Activated CD4-positive, alpha-beta T cell treated with anti-CD3 and anti-CD28 coated beads, Interleukin-2, amount 50 U/mL, for 24 hours (primary cell): Measurements from ENCODE around the gene SUN2.
A peak's percentile ranks its signal among the peaks of the same experiment; 100 is the strongest.

Experiments
- DNase-seq, 2 donors: peaks; one replicate each; pipeline ENCODE4 v3.0.0-alpha.2; 2020; ENCODE audit warnings: low read depth in 1 of 2, low spot score in 1 of 2

The SUN2 gene

DNA sequence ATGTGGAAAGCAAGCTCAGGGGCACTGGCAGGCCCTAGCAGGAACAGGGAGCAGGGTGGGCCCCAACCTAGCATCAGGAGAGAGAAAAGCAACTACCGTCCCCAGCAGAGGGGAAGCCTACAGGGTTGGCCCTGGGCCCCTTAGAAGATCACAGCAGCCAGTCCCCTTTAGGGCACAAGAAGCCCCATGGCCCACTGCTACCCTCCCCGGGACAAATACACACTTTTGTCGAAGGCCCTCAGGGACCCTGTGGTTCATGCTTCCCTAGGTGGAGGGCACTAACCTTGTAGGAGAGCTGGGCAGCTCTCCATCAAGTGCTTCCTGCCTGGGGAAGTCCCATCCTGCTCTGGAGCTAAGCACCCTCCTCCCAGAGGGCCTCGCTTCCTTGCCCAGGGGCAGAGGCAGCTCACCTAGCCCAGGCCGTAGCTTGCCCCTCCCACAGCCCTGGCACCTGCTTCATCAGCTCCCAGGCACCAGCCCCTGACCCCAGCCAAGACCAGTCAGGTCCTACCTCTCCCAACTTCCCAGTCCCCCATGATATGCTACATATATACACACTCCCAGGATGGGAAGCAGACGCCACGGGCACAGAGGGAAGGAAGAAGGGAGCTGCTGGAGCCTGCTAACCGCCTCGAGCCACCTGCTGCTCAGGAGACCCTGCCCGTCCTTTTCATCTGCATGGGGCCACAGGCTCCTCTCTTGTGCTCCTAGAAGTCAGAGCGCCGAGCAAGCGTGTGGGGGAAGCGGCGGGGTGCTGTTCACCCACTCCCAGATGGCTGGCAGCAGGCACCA is 20.1 kb downstream of the SUN2 start:
- no peak for DNase-seq

DNA sequence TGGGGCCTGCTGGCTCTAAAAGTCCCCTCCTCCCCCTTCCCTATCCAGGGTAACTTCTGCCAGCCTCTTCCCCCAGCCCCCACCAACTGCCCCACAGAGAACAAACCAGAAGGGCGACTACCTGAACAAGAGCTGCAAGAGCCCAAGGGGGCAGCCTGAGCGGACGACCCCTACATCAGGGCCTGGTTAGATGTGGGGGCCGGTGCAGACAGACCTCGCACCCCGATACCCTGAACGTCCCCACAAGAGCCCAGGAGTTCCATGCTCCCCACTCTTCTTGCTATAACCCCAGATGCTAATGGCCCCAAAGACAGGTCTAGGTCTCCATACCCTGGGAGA is 20.7 kb downstream of the SUN2 start:
- DNase-seq, result no peak

DNA sequence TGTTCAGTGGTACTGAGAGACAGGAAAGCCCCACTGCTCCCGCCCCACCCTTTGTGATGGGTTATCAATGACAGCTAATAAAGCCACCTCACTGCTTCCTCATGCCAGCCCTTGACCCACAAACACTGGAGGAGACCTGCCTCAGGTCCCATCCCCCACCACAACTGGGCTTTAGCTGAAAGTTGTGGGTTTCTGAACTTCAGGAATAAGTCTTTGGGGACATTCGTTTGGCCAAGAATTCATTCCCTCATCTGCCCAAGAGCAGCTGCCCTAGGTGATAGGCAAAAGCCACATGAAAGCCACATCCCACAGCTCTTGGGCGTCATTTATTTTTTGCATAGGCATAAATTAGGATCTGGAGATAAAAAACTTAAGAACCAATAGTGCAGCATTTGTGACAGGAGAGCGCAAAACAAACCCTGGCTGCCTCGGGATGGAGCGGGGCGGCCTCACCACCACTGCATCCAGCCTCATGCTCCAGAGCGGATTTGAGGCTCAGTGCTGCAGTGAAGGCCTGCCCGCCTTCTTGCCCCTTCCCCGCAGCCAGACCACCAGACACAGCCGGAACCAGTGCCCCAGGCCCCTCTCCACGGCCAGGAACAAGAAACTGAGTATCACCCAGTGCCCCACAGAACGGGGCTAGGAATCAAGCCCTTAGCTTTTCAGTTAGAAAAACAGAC is 21.2 kb downstream of the SUN2 start:
- no peak for DNase-seq

DNA sequence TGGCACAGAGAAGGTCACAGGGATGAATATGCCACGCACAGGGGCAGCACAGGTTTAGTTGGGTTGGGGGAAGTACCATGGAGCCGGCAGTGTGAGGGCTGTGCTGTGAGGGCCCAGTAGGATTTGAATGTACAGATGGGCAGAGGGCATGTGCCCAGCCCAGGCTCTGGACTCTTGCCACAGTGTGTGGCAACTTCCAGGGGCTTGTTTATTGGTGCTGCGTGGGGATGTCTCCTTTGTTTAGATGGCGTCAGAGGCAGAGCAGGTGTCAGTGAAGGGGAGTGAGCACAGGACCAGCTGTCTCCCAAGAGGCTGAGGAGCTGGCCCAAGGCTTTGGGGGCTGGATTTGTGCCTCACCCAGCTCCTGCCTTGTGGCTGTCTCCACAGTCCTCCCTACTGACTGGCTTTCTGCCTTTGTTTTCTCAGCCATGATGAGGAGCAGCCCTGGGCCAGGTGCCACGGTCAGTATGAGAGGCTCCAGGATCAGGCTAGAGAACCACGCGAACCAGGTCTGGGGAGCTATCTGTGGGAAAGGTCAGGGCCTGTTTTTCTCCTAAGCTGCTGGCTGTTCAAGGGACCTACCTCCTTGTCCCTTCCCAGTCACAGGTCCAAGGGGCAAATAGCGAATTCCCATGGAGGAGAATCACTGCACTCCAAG is 21.9 kb downstream of the SUN2 start:
- DNase-seq, result no peak

DNA sequence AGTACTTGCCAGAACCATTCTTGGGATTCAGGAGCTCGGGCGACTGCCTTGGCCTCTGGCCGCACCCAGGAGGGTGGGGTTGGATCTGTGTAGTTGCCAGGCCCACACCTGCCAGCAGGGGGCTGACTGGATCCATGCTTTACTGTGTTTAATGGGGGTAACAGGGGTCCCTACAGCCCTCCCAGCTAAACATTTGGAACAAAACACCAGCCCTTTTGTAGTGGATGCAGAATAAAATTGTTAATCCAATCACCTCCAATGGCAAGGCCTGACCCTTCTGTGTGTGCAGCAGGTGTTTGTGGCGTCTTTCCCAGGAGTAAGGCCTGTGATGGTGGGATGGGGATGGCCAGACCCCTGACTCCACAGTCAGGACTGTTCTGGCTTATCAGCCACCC is 22.5 kb downstream of the SUN2 start:
- DNase-seq, result peak in 1 of 2 donors; percentile 27

DNA sequence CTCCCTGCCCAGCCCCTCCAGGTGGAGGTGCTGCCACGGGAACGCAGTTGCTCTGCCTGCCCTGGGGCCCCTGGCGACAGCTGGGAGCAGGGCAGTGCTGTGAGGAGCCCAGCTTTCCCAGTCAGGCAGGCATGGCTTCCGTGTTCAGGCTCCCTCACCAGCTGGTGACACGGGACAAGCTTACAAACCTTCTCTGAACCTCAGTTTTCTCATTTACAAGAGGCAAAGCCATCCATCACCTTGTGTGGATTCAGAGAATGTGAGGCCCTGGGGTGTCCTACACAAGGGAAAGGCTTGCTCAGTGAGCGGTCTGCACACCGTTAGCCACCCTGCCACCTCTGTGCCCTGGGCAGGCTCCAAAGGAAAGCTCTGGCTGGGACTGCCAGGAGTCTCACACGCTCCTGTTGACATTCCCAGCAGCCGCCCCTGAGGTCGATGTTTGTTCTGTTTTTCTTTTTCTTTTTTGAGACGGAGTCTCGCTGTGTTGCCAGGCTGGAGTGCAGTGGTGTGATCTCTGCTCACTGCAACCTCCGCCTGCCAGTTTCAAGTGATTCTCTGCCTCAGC is 23.5 kb downstream of the SUN2 start:
- DNase-seq, result no peak

DNA sequence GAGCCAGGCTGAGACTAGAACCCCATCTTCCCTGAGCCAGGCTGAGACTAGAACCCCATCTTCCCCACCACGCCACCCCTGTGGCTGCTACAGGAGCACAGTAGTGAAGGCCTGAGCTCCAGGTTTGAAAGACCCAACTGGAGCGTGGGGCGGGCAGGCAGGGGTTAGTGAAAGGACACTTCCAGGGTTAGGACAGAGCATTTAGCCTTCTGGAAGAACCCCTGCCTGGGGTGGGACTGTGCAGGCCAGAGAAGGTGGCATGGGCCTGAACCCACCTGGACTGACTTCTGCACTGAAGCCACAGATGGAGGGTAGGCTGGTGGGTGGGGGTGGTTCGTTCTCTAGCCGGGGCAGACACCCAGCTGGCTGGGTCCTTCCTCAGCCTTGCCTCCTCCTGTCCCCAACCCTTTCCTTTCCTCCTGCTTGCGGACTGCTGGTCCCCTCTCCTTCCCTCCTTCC is 24.1 kb downstream of the SUN2 start:
- no peak for DNase-seq

DNA sequence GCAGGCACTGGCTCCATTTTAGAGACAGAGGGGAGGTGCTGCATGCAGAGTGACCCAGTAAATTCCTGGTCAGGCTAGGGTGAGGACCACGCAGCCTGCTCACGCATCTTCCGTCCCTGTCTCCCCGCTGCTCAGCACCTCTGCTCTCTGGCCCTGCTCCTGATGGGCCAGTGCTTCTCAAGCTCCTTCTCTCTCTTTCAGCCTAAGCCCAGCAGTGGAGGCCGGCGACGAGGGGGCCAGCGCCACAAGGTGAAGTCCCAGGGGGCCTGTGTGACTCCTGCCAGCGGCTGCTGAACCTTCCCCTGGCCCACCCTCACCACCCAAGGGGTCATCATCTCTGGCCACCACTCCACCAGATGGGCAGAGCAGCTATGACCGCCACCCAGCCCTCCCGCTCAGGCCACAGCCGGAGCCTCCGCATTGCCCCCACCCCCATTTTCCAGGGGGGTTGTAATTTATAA is 25.4 kb downstream of the SUN2 start:
- DNase-seq, result no peak

DNA sequence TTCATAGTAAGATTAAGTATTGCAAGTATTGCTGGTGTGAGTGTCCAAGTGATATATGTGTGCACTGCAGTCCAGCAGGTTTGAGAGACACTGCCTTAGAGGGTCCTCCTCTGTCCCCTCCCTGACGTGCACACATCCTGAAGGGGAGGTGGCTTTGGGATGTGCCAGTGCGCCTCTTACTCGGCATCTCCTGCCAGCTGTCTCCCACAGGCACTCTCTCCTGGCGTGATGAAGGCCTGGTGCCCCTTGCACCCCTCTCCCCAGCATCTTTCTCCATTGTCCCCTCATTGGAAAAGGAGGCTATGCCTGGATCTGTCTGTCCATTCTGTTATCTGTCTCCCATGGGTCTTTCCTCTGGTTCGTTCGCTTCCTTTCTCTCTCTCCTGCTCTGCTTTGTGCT is 25.9 kb downstream of the SUN2 start:
- DNase-seq, result no peak

DNA sequence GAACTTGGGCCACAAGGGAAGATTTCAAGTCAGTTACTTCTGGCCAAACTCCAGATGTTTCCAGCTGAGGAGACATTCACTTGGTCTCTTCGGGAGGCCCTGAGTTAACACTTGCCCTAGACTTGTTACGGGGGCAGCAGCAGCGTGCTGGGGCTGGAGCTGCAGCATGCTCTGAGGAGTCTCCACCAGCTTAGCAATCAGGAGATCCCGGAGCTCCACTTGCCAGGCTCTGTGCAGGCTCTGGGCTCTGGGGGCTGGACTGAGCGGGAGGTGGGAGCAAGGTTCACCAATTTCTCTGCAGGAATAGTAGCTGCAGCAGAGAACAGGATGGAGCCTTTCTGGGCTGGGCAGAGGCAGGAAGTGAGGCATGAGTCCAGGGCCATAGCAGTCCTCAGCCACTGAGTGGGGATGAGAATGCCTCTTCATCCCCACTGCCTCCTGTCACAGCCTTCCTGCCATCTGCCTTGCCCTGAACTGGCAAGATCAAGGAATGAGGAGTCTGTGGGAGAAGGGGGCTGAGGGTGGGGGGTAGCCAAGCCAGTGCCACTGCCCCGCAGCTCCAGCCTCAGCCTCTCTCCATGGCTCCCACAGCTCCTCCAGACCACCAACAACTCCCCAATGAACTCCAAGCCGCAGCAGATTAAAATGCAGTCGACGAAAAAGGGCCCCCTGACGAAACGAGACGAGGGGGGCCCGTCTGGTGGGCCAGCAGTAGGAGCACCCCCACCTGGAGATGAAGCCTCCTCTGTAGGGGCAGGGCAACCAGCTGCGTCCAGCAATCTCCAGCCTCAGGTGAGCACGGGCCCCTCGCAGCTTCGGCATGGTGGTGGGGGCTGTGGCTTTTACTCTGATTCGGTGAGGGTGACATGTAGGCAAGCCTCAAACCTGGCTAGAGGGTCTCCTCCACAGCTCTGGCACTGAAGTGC is 26.7 kb downstream of the SUN2 start:
- DNase-seq, result no peak

DNA sequence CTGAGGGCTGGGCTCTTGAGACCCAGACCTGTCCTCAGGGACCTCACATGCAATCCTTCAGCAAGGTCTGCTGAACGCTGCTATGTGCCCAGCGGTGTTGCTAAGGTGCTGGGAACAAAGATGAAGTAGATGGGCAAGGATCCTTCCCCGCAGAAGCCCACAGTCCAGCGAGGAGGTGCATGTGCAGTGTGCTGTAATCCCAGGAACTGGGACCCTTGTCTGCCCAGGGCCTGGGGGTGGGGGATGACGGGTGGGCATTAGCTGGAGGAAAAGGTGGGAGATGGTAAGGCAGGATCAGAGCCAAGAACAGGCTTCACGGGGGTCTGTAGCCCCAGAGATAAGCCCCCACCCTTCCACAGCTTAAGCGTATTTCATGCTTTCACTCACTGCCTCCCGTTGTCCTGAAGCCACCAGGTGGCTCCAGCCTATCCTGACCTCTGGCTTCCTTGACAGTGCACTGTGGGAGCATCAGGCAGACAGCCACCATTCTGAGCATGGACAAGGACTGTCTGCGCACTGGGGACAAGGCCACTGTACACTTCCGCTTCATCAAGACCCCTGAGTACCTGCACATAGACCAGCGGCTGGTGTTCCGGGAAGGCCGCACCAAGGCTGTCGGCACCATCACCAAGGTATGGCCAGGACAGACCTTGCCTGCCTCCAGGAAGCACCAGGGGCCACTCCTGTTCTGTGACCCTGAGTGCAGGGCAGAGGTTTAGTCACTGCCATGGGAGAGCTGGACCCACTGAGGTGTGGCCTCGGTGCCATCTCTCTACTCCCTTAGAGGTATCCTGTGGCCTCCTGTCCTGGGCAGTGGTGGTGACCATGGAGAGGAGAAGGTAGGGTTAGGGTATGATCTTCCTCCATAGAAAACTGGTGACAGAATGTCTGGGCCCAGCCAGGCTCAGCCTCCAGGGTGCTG is 28.0 kb downstream of the SUN2 start:
- DNase-seq, result no peak

DNA sequence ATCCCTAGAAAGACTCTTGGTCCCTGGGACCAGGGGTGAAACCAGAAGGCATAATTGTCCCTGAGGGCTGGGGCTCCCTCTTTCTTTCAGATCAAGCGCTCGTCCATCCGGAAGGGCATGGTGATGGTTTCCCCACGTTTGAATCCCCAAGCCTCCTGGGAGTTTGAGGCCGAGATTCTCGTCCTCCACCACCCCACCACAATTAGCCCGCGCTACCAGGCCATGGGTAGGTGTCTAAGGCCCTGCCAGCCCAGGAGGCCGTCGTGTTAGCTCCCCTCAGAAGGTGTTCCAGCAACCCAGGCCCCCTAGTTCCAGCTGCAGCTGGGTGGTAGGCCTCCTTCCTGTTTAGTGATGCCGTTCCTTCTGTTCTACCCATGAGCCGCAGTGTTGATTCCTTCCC is 28.7 kb downstream of the SUN2 start:
- no peak for DNase-seq

DNA sequence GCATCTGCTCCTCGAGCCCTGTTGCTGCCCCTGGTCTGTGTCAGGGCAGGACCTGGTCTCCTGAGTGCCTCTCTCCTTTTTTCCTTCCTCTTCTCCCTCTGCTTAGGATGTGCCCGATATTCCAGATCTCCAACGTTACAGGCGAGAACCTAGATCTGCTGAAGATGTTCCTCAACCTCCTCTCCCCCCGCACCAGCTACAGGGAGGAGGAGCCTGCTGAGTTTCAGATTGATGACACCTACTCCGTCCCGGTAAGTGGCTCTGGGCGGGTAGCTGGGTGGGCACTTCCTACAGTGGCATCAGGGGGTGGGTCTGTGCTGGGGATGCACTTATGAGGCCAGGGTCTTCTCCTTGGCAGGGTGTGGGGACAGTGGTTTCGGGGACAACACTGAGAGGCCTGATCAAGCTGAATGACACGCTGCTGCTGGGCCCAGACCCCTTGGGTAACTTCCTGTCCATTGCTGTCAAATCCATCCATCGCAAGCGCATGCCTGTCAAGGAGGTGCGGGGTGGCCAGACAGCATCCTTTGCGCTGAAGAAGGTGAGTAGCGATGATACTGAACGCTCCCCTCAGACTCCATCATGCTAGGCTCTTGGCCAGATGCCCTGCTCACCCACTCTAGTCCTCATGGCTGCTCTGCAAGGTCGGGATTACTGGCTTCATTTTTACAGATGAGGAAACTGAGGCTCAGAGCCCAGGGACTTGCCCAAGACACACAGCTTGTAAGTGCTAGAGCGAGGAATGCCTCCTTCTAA is 29.7 kb downstream of the SUN2 start:
- no peak for DNase-seq

DNA sequence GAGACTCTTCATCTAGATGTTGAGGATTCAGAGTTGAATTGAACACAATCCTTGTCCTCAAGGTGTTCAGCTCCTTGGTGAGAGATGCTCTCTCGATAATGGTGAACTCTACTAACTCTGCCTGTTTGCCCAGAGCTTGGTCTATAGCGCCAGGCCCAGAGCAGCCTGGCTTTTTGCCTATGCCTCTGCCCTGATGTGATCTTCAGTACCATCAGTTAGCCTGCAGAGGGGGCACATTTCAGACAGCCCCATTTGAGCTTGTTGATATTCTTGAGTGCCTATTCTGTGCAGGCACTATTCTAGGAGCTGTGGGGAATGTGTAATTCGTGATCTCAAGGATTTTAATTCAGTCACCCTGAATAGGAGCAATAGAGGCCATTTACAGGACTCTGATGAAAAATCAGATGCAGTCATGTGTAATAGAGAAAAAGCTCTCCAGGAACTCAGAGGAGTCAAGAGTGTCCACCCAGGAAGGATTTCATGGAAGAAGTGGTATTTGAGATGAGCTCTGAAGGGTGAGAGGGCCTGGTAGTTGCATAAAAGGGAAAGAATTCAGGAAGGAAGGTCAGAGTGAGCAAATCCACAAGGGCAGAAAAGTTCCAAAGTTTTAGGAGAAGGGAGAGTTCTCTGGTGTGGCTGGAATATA is 30.7 kb downstream of the SUN2 start:
- DNase-seq, result no peak

DNA sequence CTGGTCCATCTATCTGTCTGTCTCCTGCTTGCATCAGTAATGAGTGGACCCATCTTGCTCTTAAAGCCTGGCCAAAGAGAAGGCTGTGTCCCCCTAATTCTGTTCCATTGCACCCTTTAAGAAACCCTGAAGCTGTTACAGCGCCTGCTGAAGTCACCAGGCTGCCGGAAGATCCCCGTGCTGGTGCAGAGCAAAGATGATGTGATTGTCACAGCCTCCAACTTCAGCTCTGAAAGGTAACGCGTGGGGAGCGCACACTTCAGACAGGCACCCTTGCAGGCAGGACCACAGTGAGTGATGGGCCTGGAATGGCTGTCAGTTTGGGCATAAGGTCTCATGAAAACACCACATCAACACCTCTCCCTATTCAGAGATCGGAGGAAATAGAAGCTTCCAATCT is 31.6 kb downstream of the SUN2 start:
- no peak for DNase-seq

DNA sequence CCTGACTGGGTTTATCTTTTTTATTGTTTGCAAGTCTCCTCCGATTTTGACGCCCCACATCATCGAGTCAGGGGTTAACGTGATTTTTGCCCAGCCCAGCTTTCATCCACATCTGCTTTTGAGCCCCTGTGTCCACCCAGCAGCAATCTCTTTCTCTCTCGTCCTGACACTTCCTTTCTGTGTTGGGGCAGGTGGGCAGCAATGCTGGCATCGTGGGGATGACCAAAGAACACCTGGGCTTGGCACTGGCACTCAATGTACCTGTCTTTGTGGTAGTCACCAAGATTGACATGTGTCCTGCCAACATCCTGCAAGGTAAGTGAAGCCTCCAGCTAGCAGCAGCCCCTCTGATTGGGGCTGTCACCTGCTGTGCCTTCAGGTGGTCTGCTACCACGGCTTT is 34.2 kb downstream of the SUN2 start:
- DNase-seq, result no peak

DNA sequence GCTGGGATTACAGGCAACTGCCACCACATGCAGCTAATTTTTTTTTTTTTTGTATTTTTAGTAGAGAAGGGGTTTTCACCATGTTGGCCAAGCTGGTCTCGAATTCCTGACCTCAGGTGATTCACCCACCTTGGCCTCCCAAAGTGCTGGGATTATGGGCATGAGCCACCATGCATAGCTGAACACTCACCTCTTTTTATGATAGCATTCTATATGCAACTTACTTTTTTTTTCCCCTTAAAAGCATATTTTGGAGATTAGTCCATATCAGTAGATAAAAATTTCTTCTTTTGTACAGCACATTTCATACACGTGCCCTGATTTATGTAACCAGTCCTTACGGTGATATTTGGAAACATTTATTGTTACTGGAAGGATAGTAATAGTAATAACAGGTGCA is 35.4 kb downstream of the SUN2 start:
- DNase-seq, result no peak

DNA sequence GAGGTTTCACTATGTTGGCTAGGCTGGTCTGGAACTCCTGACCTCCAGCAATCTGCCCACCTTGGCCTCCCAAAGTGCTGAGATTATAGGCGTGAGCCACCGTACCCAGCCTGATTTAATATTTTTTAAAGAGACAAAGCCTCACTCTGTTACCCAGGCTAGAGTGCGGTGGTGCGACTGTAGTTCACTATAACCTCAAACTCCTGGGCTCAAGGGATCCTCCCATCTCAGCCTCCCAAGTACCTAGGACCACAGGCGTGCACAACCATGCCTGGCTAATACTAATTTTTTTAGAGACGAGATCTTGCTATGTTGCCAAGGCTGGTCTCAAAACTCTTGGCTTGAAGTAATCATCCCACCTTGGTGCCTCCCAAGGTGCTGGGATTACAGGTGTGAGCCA is 36.6 kb downstream of the SUN2 start:
- no peak for DNase-seq

DNA sequence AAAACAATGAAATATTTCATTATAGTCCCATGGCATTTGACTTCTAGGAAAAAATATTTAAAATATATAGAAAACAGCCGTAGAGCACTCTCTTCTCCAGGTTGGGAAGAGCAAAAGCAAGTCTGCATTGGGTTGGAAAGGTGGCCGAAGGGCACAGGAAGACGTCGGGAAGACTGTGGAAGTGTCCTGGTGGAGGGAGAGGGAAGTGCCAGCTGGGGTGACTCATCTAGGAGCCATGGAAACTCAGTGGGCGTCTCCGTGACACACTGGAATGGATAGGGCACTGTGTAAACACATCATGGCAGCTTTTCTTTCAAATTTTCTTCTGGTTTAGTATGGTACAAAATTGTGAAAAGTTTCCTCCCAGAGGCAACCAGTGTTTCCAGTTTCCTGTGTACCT is 37.4 kb downstream of the SUN2 start:
- no peak for DNase-seq
